ENCODE measurements around the gene TMCO4. TPM values are rescaled to one million over a fixed set of nuclear protein-coding genes. Genes with fewer than 3 reads are reported as not detected.

Gene TMCO4
- total and polyA plus RNA-seq, 2 donors (not counting 3 experiments of a cell fraction or from before 2014, with no cell fraction given) = 7.6 to 10.3 TPM

GRCh38 chr1:19690342-19690741 is 109.4 kb downstream of the TMCO4 start:
- no peak for DNase-seq (ENCODE audit: low read depth, low spot score)
- BruUV-seq (replicated peaks) = no TSS peak
- Histone ChIP-seq H3K4me1 (ENCODE audit: control insufficient read depth, extremely low read depth, insufficient read depth, low read length) (no peaks in the 10 kb centered on the region), H3K27me3 (ENCODE audit: control insufficient read depth in 2 of 2, insufficient read depth in 2 of 2, low read length in 2 of 2) (no peaks in the 10 kb centered on the region), H3K4me3 (replicated peaks in 1 of 3; ENCODE audit: insufficient read depth in 1 of 3, low read depth in 1 of 3, low read length in 3 of 3) (no peak overlapping the region), H4K20me1 (replicated peaks; ENCODE audit: control insufficient read depth, extremely low read depth, insufficient read depth, low read length) (no peaks in the 10 kb centered on the region), H3K36me3 (ENCODE audit: control insufficient read depth in 2 of 2, extremely low read depth in 1 of 2, insufficient read depth in 2 of 2, low read length in 2 of 2) (no peaks in the 10 kb centered on the region), H3K4me2 (ENCODE audit: insufficient read depth, low read length) (no peak overlapping the region), H3K9me1 (replicated peaks; ENCODE audit: control insufficient read depth, extremely low read depth, insufficient read depth, low read length) (no peaks in the 10 kb centered on the region), H2AFZ (ENCODE audit: low read depth, low read length) (no peak overlapping the region), H3K79me2 (ENCODE audit: control insufficient read depth, insufficient read depth, low read length) (no peaks in the 10 kb centered on the region), H3K9ac (replicated peaks; ENCODE audit: extremely low read depth, insufficient read depth, low read length) (no peak overlapping the region), H3K9me3 (replicated peaks; ENCODE audit: control insufficient read depth, insufficient read depth, low read length) (no peaks in the 10 kb centered on the region), H3K27ac (ENCODE audit: insufficient read depth, low read depth, low read length) (no peak overlapping the region)
- TF ChIP-seq POLR2AphosphoS5 (IDR thresholded peaks at IDR 0.05; ENCODE audit: insufficient read depth, low read depth, low read length) = no peak
- TF ChIP-seq JUN (IDR thresholded peaks at IDR 0.05; ENCODE audit: borderline replicate concordance, insufficient read depth, insufficient read length, low read depth) = no peak
- dilution Hi-C loops (cut with MboI; ENCODE audit: extremely low pct_ligation_motif_present, low sequenced_read_pairs) (no loop called here), intact Hi-C loops (cut with micrococcal nuclease) (no loop called here)
- FAIRE-seq = no peak
- POLR2A ChIA-PET = no interaction called here
- CTCF ChIA-PET = interaction anchor here (1.5 to 10.5 kb wide), 2 partner anchors 8 to 15 kb away, joined by 3 to 53 read pairs; no protein-coding TSS in a partner anchor

GRCh38 chr1:19689856-19690255 is 109.9 kb downstream of the TMCO4 start:
- no peaks in the 10 kb centered on the region for H3K27me3 ChIP-seq (ENCODE audit: control insufficient read depth in 2 of 2, insufficient read depth in 2 of 2, low read length in 2 of 2)
- H3K4me2 ChIP-seq (ENCODE audit: insufficient read depth, low read length) = no peak overlapping the region
- POLR2A ChIA-PET = no interaction called here
- intact Hi-C loops (cut with micrococcal nuclease) = no loop called here
- no TSS peak for BruUV-seq (replicated peaks)
- no peak overlapping the region for H3K27ac ChIP-seq (ENCODE audit: insufficient read depth, low read depth, low read length)
- no peaks in the 10 kb centered on the region for H3K36me3 ChIP-seq (ENCODE audit: control insufficient read depth in 2 of 2, extremely low read depth in 1 of 2, insufficient read depth in 2 of 2, low read length in 2 of 2)
- no peak overlapping the region for H3K4me3 ChIP-seq (replicated peaks in 1 of 3; ENCODE audit: insufficient read depth in 1 of 3, low read depth in 1 of 3, low read length in 3 of 3)
- no peak for DNase-seq (ENCODE audit: low read depth, low spot score)
- no peak for FAIRE-seq
- H3K79me2 ChIP-seq (ENCODE audit: control insufficient read depth, insufficient read depth, low read length) = no peaks in the 10 kb centered on the region
- H3K9ac ChIP-seq (replicated peaks; ENCODE audit: extremely low read depth, insufficient read depth, low read length) = no peak overlapping the region
- H2AFZ ChIP-seq (ENCODE audit: low read depth, low read length) = no peak overlapping the region
- H3K9me3 ChIP-seq (replicated peaks; ENCODE audit: control insufficient read depth, insufficient read depth, low read length) = no peaks in the 10 kb centered on the region
- no peaks in the 10 kb centered on the region for H4K20me1 ChIP-seq (replicated peaks; ENCODE audit: control insufficient read depth, extremely low read depth, insufficient read depth, low read length)
- CTCF ChIA-PET = interaction anchor here (1.5 to 10.5 kb wide), 2 partner anchors 9 to 15 kb away, joined by 3 to 53 read pairs; no protein-coding TSS in a partner anchor
- no peak for TF ChIP-seq POLR2AphosphoS5 (IDR thresholded peaks at IDR 0.05; ENCODE audit: insufficient read depth, low read depth, low read length)
- no peaks in the 10 kb centered on the region for H3K9me1 ChIP-seq (replicated peaks; ENCODE audit: control insufficient read depth, extremely low read depth, insufficient read depth, low read length)
- H3K4me1 ChIP-seq (ENCODE audit: control insufficient read depth, extremely low read depth, insufficient read depth, low read length) = no peaks in the 10 kb centered on the region
- dilution Hi-C loops (cut with MboI; ENCODE audit: extremely low pct_ligation_motif_present, low sequenced_read_pairs) = no loop called here
